HG02678 (cell line): Measurements from ENCODE around the gene INPP5K.
"Not testable (repeated sequence)": the region's sequence is repeated elsewhere in the genome, so short reads cannot be mapped to it uniquely, and the experiment has no call there.

ENCODE experiments used
- ATAC-seq: cut with Tn5 transposase; IDR thresholded peaks from one replicate; pipeline ENCODE4 v1.9.1; 2021; ENCODE audit warnings: mild to moderate bottlenecking, moderate library complexity; ENCODE audit not compliant: unreplicated experiment

INPP5K gene

DNA sequence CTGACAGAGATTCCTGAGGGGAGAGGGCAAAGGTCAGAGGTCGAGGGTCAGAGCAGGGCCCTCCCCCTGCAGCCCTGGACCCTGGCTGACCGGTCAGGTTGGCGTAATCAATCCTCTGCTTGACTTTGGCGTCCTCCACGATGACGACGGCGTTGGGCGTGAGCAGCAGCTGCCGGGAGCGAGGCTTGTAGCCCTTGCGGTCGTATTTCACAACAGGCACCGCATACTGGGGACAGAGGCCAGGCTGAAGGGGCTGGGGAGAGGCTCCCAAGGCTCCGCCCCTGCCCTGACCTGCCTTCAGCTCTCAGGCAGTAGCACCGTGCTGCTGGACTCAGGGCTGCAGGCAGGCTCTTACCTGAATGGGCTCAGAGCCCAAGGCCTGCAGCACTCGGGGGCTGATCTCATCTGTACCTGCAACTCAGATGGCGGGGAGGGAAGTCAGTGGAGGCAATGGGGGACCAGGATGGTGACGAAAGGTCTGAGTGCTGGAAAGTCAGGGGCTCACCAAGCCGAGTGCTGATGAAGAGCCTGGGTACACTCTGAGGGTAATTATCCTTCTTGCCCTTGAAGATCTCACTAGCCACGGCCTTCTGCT lies 48.4 kb downstream of the INPP5K start:
- no peak for ATAC-seq

DNA sequence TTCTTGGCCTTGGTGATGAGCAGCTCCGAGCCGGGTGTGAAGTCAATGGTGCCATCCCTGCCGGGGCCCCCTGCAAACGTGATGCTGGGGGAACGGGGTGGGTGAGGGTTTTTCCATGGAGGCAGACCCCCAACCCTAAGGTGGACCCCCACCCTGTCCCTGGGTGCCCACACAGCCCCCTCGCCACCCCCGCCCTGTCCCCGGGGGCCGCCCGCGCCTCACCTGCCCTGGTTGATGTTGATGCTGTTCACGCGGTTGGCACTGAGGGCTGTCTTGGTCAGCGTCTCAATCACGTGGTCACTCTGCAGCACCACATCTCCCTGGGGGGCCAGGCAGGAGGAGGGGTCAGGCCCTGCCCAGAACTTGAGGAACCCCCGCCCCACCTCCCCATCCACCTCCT lies 49.2 kb downstream of the INPP5K start:
- ATAC-seq = no peak

DNA sequence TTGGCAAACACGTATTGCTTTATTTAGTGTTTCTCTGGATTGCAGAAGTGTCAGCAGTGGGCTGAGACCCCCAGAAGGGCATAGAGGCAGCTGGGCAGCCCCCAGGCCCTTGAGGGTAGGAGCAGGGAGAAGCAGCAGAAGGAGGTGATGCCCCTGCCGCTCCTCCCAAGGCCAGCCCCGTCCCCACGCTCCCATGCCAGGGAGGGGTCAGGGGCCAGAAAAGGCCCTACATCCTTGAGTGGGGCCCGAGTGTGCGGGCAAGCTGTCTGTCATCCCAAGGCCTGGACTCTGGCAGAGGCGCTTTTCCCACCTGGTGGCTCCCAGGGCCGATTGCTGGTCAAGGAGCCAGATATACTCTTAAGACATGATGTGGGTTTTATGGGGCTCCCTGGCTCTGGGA lies 52.2 kb downstream of the INPP5K start:
- ATAC-seq = no peak

DNA sequence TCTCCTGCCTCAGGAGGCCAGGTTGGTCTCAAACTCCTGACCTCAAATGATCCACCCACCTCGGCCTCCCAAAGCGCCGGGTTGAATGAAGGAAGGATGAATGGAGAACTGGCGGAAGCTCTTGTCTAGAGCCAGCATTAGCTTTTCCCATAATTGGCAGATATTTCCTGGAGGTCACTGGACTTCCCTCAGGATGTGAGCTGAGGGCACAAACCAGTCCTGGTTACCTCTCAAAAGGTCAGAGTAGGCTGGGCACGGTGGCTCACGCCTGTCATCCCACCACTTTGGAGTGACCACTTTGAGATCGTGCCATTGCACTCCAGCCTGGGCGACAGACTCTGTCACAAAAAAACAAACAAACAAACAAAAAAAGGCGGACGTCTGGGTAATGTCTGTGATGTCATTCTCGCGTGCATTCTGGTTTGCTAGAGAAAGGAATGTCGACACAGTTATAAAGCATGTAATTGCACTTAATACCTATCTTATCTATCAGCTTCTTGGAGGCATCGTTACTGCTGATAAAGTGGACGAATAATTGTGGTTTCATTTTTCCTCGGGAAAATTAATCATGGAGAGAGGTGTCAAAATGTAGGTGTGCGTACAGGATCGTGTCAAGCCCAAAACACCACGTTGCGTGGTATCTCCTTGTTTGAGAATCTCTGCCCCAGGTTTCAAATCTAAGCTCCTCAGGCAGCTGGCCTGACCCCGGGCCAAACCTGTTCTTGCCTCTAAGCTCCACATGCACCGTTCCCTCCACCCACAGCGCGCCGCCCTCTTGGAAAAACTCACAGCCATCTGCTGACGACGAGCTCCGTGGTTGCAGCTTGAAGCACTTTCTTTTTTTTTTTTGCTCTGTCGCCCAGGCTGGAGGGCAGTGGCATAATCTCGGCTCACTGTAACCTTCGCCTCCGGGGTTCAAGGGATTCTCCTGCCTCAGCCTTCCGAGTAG lies 54.0 kb downstream of the INPP5K start:
- no peak for ATAC-seq

DNA sequence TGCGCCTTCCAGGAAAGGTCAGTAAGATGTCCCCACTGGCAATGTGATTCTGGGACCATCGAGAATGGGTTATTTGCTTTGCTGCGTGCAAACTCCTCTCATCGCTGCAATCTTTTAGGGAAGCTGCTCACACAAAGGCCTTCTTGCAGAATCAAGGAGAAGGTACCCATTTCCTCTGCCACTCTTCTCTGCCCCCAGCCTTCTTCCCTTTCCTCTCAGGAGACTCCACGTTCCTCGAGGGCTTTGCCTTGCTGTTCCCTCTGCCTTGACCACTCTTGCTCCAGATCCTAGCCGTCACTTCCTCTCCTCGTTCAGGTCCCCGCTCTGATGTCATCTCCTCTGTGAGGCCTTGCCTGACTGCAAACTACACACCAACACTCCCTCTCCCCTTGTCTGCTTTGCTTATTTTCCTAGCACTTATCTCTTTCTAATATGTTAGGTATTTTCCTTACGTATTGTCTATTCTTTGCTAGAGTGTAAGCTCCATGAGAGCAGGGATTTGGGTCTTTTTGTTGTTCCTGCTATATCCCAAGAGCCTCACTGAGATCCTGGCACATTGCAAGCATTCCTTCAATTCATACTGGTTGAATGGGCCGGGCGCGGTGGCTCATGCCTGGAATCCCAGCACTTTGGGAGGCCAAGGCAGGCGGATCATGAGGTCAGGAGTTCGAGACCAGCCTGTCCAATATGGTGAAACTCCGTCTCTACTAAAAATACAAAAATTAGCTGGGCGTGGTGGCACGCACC lies 55.0 kb downstream of the INPP5K start:
- no peak for ATAC-seq

DNA sequence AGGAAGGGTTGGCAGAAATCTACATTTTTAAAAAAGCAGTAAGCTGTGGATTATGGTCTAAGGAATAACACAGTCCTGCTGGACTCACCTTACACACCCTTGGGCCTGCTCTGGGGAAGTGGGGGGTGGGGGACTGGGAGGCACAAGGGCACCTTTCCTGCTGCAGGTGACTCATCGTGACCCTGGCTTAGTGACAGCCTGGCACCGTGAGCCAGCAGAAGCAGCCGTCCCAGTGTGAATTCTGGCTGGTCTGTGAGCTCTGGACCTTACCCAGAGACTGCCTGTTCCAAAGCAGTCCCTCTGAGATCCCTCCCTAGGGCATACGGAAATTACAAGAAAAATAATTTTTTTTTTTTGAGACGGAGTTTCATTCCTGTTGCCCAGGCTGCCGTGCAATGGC lies 56.2 kb downstream of the INPP5K start:
- ATAC-seq = no peak

DNA sequence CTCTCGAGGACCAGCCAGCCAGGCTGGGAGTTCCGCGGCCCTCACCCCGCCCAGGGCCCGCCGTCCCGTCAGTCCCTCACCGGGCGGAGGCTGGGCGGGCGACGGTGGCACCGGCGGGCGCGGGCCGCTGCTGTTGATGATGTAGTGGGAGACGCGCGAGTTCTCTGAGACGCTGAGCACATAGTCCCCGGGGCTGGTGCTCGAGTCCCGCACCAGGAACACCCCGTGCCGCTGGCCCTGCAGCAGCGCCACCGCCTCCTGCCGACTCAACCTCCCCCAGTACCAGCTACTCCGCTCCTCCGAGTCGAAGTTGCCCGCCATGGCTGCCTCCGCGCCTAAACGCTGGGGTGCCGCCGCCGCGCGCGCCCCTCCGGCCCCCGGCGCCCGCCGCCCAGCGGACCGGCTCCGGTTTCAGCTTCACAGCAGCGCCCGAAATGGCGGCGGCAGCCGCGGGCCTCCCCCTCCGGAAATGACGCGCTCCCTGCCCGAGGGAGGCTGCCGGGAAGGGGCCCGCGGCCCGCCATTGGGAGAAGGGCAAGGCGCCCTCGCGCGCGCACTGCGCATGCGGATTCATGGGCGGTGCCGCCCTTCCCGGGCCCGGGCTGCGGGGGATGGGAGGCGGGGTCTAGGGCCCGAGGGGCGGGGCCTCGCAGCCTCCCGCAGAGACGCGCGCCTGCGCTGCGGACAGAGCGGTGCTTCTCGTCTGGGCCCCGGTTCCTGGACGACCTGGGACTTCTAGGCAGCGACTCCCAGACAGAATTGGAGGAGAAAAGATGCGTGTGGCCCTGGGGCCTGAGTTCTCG lies 60.4 kb downstream of the INPP5K start, which contains the start of gene CRK:
CRK (minus strand) TSS at position 436 of the 803 bp plus-strand sequence; CDS start at position 321, 115 bp downstream.
- ATAC-seq = peak; percentile 85

DNA sequence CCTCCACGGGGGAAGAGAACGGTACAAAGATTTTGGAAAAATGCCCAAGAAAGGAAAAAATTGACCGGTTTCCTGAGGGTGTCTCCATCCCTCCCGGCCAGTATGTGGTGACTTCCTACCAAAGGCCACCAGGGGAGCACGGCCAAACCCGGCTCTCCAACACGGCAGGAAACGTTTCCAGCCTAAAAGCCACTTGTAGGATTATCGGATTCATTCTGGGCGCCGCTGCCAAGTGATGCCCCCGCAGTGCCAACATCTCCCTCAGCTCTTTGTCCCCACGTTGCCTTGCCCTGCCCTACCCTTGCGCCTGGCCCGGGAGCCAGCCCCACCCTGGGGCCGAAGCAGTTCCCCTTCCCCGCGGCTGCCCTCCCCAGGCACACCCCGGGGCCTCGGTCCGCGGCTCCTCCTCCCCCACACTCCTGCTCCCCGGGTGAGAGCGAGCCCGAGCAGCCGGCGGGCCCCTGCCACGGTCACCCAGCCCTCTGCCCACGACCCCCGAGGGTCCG lies 61.1 kb downstream of the INPP5K start:
- ATAC-seq = peak; percentile 29

DNA sequence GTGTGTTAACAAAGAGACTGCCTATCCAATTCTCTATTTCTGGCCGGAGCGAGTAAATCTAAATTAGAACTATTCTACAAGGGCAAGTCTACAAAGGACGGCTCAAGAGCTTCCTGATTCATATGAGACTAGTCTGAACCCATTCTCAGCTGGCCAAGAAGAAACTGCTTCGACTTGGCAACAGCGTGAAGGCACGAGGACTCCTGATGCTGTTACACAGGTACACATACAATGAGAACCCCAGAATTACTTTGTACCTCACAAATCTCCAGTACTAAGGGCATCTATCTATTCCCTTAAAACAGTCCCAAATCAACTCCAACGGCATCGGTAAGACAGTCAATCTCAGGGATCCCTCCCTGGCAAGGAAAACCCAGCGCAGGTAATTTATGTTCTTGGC lies 61.9 kb downstream of the INPP5K start:
- ATAC-seq = no peak

DNA sequence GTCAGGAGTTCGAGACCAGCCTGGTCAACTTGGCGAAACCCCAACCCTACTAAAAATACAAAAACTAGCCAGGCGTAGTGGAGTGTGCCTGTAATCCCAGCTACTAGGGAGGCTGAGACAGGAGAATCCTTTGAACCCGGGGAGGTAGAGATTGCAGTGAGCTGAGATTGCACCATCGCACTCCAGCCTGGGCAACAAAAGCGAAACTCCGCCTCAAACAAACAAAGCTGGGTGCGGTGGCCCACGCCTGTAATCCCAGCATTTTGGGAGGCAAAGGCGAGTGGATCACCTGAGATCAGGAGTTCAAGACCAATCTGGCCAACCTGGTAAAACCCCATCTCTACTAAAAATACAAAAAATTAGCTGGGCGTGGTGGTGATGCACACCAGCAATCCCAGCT lies 62.7 kb downstream of the INPP5K start:
- ATAC-seq = not testable (repeated sequence)

DNA sequence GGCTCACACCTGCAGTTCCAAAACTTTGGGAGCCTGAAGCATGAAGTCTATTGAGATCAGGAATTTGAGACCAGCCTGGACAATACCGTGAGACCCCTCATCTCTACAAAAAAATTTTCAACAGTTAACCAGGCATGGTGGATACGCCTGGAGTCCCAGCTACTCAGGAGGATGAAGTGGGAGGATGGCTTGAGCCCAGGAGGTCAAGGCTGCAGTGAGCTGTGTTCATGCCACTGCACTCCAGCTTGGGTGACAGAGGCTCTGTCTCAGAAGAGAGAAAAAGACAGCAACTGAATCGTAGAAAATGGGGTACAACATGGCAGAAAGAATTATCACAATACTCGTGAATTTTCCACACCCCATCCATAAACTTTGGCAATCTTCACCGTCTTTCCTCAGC lies 63.6 kb downstream of the INPP5K start:
- no peak for ATAC-seq

DNA sequence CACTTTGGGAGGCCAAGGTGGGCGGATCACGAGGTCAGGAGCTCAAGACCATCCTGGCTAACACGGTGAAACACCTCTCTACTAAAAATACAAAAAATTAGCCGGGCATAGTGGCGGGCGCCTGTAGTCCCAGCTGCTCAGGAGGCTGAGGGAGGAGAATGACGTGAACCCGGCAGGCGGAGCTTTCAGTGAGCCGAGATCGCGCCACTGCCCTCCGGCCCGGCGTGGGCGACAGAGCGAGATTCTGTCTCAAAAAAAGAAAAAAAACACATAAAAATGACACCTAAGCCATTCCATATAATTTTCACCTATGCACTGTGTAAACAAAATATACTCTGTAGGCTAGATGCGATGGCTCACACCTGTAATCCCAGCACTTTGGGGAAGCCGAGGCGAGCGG lies 66.2 kb downstream of the INPP5K start:
- ATAC-seq = not testable (repeated sequence)

DNA sequence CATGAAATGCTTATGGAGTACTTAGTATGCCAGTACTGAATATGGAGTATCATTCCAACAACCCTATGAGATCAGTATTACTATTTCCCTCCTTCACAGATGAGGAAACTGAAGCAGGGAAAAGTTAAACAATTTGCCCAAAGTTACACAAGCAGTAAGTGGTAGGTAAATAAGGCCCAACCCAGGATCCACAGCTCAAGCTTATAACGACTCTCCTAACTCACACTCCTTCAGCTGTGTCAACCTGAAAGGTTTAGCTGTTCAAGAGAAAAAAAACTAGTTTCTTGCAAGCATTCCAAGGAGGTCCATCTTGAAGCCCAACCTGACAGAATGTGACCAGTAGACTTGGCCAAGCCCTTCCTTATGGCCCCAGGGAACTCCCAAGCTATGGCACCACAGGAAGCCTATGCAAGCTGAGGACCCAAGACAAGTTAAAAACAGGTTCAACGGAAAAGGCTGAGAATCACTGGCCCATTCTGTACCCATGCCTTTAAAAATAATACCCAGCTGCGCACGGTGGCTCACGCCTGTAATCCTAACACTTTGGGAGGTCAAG lies 66.9 kb downstream of the INPP5K start:
- ATAC-seq = no peak

DNA sequence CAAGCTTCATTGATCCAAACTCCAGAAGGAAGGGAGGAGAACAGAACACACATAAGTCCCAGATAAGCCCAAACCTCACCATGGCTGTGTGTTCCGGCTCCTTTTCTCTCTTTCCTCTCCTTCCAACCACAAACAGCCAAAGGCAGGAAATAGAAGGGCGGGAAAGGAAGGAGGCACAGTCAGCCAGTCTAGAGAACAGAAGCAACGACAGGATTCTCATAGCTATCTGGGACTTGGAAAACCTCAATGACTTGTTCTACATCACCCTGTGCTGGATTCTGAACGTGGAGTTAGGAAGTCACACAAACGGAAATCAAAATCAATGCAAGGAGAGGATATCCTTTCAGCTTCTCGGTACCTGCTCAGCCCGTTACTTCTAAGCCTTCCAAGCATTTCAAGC lies 69.4 kb downstream of the INPP5K start:
- no peak for ATAC-seq

DNA sequence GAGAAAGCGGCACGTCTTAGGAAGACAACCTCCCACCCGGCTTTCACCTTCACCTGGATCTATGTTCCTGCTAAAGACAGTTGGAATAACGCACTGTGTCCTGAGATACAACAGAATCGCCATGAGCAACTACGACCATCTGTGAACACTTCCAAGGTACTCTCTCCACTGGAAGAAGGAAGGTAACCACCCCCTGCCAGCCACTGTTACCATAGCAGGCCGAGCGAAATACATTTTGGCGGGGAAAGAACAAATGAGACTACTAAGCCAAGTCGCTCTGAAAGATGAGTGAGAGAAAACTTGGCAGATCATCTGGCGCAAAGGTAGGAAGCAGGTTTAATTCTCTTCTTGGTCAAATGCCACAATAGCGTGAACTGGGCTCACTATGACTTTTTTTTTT lies 70.2 kb downstream of the INPP5K start:
- ATAC-seq = no peak

DNA sequence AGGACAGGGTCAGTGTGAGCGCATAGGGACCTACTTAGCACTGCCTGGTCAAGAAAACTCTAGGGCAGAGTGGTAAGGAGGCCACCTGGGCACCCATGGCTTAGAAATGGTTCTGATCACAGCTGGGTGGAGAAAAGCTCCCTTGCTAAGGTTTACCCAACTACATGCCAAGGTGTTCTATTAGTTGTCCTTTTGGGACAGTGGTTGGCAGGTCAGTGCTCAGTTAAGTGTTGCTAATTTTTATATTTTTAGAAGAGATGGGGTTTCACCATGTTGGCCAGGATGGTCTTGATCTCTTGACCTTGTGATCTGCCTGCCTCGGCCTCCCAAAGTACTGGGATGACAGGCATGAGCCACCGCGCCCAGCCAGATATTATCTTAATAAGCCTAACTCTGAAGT lies 70.7 kb downstream of the INPP5K start:
- not testable (repeated sequence) for ATAC-seq
